Loucy (cell line): ENCODE data around the gene CACNA1B.

ENCODE experiments used
- H2AFZ ChIP-seq: fragments of 200-600 bp; sonication (generic); 2 replicates; pipeline ENCODE4 v1.6.0; 2016; ENCODE audit warnings: antibody characterized with exemption, mild to moderate bottlenecking, low read length, moderate library complexity
- H3F3A ChIP-seq: fragments of 200-600 bp; 2 replicates; pipeline ENCODE4 v1.6.0; 2016; ENCODE audit warnings: antibody characterized with exemption, low read depth, mild to moderate bottlenecking
- H3K27me3 ChIP-seq: fragments of 200-600 bp; sonication (generic); 2 replicates; pipeline ENCODE4 v1.6.1; 2014; ENCODE audit warnings: low read length, mild to moderate bottlenecking; ENCODE audit not compliant: insufficient read depth, poor library complexity, severe bottlenecking
- H3K36me3 ChIP-seq: fragments of 200-600 bp; sonication (generic); 2 replicates; pipeline ENCODE4 v1.6.1; 2016; ENCODE audit warnings: low read length; ENCODE audit not compliant: insufficient read depth
- H3K4me1 ChIP-seq: fragments of 200-600 bp; sonication (generic); 2 replicates; pipeline ENCODE4 v1.5.1; 2014; ENCODE audit warnings: low read length, mild to moderate bottlenecking; ENCODE audit not compliant: insufficient read depth, poor library complexity, severe bottlenecking
- H3K4me2 ChIP-seq: fragments of 200-600 bp; sonication (generic); 2 replicates; pipeline ENCODE4 v1.6.0; 2014; ENCODE audit warnings: antibody characterized with exemption, low read length, low read depth, mild to moderate bottlenecking; ENCODE audit not compliant: poor library complexity, severe bottlenecking
- H3K4me3 ChIP-seq: fragments of 200-600 bp; sonication (generic); 2 replicates; pipeline ENCODE4 v1.5.1; 2014; ENCODE audit warnings: low read length, mild to moderate bottlenecking, mixed read lengths; ENCODE audit not compliant: poor library complexity, severe bottlenecking
- H3K79me2 ChIP-seq: fragments of 200-600 bp; sonication (generic); 2 replicates; pipeline ENCODE4 v1.6.1; 2014; ENCODE audit warnings: low read length; ENCODE audit not compliant: insufficient read depth
- H3K9ac ChIP-seq: fragments of 200-600 bp; sonication (generic); 2 replicates; pipeline ENCODE4 v1.6.0; 2014; ENCODE audit warnings: mild to moderate bottlenecking, low read depth, low read length, moderate library complexity; ENCODE audit not compliant: poor library complexity, severe bottlenecking
- H3K9me2 ChIP-seq: fragments of 200-600 bp; sonication (generic); replicated peaks from 2 replicates; pipeline ENCODE4 v1.6.1; 2016; ENCODE audit warnings: low read depth, low read length, mixed read lengths
- H3K9me3 ChIP-seq: fragments of 200-600 bp; sonication (generic); 2 replicates; pipeline ENCODE4 v1.6.1; 2014; ENCODE audit warnings: mild to moderate bottlenecking, antibody characterized with exemption, low read length, low read depth; ENCODE audit not compliant: insufficient read depth
- H4K20me1 ChIP-seq: fragments of 200-600 bp; sonication (generic); 2 replicates; pipeline ENCODE4 v1.6.0; 2014; ENCODE audit warnings: antibody characterized with exemption, low read length, mild to moderate bottlenecking; ENCODE audit not compliant: insufficient read depth, poor library complexity, severe bottlenecking
- EZH2phosphoT487 ChIP-seq: fragments of 200-600 bp; IDR thresholded peaks from 2 replicates; pipeline ENCODE4 v1.6.1; 2018; ENCODE audit warnings: antibody characterized with exemption, mild to moderate bottlenecking, moderate library complexity, borderline replicate concordance
- TF ChIP-seq, protein P1 (sequence below): fragments of 200-600 bp; sonication (generic); conservative IDR thresholded peaks from 2 replicates; pipeline ENCODE4 v1.5.1; 2014; ENCODE audit warnings: mild to moderate bottlenecking, antibody characterized with exemption, low read length

The CACNA1B gene

DNA sequence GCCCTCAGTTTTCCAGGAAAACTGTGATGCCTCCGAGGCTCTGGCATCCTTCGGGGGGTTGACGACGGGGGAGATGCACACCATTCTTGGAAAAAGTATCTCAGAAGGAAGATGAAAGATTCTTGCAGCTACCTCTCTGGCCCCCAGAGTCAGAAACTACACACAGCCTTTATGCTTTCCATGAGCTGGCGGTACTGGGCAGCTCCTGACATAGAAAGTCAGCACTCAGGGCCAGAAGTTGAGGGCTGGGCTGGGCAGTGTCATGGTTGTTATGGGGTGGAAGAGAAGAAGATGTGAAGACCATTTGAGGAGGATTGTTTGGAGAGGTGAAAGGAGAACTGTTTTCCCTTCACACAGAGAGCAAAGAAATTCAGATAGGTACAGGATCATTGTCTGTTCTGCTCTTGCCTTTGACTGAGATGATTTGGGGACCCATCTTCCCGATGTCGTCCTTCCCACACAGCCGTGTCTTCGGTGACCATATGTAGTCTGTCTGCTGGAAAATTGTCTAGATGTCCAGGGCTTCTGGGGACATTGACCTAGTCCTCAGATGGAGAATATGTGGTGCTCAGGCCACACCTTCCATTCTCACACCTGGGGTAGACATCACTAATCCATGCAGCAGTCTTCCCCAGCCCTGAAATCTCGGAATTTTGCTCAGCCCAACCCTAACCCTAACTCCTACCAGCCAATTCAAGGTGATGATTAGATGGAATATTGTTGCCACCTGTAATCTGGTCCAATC lies 237.1 kb downstream of the CACNA1B start:
- H3K79me2 ChIP-seq, result no peaks in the 10 kb centered on the region
- H3K9me3 ChIP-seq, result peaks cover 20% of the 10 kb centered on the region; the same call in 1 of the 2 replicates
- H3K4me2 ChIP-seq, result no peak overlapping the region
- no peak overlapping the region for H3K4me3 ChIP-seq
- H3K36me3 ChIP-seq, result no peaks in the 10 kb centered on the region
- TF ChIP-seq EZH2phosphoT487, result no peak
- TF ChIP-seq, protein P1, sequence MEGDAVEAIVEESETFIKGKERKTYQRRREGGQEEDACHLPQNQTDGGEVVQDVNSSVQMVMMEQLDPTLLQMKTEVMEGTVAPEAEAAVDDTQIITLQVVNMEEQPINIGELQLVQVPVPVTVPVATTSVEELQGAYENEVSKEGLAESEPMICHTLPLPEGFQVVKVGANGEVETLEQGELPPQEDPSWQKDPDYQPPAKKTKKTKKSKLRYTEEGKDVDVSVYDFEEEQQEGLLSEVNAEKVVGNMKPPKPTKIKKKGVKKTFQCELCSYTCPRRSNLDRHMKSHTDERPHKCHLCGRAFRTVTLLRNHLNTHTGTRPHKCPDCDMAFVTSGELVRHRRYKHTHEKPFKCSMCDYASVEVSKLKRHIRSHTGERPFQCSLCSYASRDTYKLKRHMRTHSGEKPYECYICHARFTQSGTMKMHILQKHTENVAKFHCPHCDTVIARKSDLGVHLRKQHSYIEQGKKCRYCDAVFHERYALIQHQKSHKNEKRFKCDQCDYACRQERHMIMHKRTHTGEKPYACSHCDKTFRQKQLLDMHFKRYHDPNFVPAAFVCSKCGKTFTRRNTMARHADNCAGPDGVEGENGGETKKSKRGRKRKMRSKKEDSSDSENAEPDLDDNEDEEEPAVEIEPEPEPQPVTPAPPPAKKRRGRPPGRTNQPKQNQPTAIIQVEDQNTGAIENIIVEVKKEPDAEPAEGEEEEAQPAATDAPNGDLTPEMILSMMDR, result no peak
- H3K9ac ChIP-seq, result no peak overlapping the region
- H3F3A ChIP-seq, result no peaks in the 10 kb centered on the region
- no peaks in the 10 kb centered on the region for H3K27me3 ChIP-seq
- H3K9me2 ChIP-seq, result no peaks in the 10 kb centered on the region
- no peaks in the 10 kb centered on the region for H3K4me1 ChIP-seq
- H2AFZ ChIP-seq, result no peak overlapping the region
- H4K20me1 ChIP-seq, result no peaks in the 10 kb centered on the region

GRCh38 chr9:138115506-138115905 lies 237.9 kb downstream of the CACNA1B start:
- H3K9me2 ChIP-seq, result no peaks in the 10 kb centered on the region
- no peak overlapping the region for H3K4me2 ChIP-seq
- no peak overlapping the region for H2AFZ ChIP-seq
- no peaks in the 10 kb centered on the region for H3F3A ChIP-seq
- no peaks in the 10 kb centered on the region for H3K79me2 ChIP-seq
- no peak overlapping the region for H3K4me3 ChIP-seq
- H3K9me3 ChIP-seq, result peaks cover 24% of the 10 kb centered on the region; the same call in 1 of the 2 replicates
- H3K27me3 ChIP-seq, result no peaks in the 10 kb centered on the region
- no peak for TF ChIP-seq EZH2phosphoT487
- TF ChIP-seq, protein P1, result no peak
- no peaks in the 10 kb centered on the region for H3K4me1 ChIP-seq
- no peaks in the 10 kb centered on the region for H4K20me1 ChIP-seq
- no peaks in the 10 kb centered on the region for H3K36me3 ChIP-seq
- no peak overlapping the region for H3K9ac ChIP-seq

GRCh38 chr9:138116521-138116920 lies 238.9 kb downstream of the CACNA1B start:
- Histone ChIP-seq H3K9me2 (no peaks in the 10 kb centered on the region), H2AFZ (no peak overlapping the region), H3K36me3 (no peaks in the 10 kb centered on the region), H3F3A (no peaks in the 10 kb centered on the region), H3K4me3 (no peak overlapping the region), H3K79me2 (no peaks in the 10 kb centered on the region), H3K9me3 (peaks cover 26% of the 10 kb centered on the region; the same call in 1 of the 2 replicates), H3K27me3 (no peaks in the 10 kb centered on the region), H3K9ac (no peak overlapping the region), H4K20me1 (no peaks in the 10 kb centered on the region), H3K4me1 (no peaks in the 10 kb centered on the region), H3K4me2 (no peak overlapping the region)
- no peak for TF ChIP-seq EZH2phosphoT487
- TF ChIP-seq, protein P1, result no peak
